ENCODE results near the gene TANC1.

GRCh38 chr2:159071190-159071915 is 102.9 kb downstream of the TANC1 start:
- TF ChIP-seq CTCF (IDR thresholded peaks at IDR 0.05; ENCODE audit: poor library complexity, severe bottlenecking) (no peak), EZH2 (IDR thresholded peaks at IDR 0.05; ENCODE audit: borderline replicate concordance, insufficient read depth, low read length, poor library complexity, severe bottlenecking) (no peak), EP300 (conservative IDR thresholded peaks at IDR 0.05; ENCODE audit: poor library complexity, severe bottlenecking) (no peak), SMC3 (conservative IDR thresholded peaks at IDR 0.05; ENCODE audit: poor library complexity) (no peak), RAD21 (conservative IDR thresholded peaks at IDR 0.05) (no peak), TAF1 (IDR thresholded peaks at IDR 0.05; ENCODE audit: low read depth) (no peak)

Measured in neural cell (in vitro differentiated cells).